Stimulated activated CD4-positive, alpha-beta T cell treated with anti-CD3 and anti-CD28 coated beads, Interleukin-12 subunit alpha, Interleukin-12 subunit beta, amount 100 ng/mL, for 24 hours (primary cell): ENCODE results near the gene SLF2.

ENCODE experiments used
- DNase-seq, 2 experiments: peaks; one replicate each; pipeline ENCODE4 v3.0.0-alpha.2; 2020; ENCODE audit warnings: low read depth in 2 of 2

SLF2 gene, protein sequence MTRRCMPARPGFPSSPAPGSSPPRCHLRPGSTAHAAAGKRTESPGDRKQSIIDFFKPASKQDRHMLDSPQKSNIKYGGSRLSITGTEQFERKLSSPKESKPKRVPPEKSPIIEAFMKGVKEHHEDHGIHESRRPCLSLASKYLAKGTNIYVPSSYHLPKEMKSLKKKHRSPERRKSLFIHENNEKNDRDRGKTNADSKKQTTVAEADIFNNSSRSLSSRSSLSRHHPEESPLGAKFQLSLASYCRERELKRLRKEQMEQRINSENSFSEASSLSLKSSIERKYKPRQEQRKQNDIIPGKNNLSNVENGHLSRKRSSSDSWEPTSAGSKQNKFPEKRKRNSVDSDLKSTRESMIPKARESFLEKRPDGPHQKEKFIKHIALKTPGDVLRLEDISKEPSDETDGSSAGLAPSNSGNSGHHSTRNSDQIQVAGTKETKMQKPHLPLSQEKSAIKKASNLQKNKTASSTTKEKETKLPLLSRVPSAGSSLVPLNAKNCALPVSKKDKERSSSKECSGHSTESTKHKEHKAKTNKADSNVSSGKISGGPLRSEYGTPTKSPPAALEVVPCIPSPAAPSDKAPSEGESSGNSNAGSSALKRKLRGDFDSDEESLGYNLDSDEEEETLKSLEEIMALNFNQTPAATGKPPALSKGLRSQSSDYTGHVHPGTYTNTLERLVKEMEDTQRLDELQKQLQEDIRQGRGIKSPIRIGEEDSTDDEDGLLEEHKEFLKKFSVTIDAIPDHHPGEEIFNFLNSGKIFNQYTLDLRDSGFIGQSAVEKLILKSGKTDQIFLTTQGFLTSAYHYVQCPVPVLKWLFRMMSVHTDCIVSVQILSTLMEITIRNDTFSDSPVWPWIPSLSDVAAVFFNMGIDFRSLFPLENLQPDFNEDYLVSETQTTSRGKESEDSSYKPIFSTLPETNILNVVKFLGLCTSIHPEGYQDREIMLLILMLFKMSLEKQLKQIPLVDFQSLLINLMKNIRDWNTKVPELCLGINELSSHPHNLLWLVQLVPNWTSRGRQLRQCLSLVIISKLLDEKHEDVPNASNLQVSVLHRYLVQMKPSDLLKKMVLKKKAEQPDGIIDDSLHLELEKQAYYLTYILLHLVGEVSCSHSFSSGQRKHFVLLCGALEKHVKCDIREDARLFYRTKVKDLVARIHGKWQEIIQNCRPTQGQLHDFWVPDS

DNA sequence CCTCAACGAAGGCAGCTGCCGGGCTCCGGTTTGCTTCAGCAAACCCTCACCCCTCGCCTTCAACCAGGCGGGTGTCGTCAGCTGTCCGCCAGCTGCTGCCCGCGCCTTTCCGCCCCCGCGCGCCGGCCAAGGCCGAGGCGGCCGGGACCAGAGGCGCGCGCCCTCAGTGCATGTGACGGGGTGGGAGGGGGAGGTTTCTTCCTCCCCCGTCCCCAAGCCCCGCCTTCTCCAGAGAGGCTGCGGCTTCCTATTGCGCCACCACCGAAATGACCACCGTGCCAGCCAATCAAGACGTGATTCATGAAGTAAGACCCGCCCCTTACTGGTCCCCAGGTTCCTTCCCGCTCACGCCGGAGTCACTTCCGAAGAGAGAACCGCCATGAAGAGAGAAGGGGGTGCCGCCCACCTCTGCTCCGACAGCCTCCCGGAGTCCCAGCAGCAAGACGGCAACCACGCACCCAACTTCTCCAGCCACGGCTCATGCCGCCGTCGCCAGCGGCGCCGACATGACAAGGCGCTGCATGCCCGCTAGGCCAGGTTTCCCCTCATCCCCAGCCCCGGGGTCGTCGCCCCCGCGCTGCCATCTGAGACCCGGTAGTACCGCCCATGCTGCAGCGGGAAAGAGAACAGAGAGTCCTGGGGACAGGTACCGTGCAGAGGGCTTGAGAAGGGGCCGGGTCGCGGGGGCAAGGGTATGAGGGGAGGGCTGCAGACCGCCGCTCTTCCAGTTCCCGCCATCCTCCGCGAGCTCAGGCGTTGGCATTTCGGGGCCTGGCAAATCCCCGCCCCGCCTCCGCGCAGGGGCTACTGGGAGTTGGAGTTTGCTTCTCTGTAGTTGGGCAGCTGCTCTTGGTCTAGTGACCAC is at the start of gene SLF2:
TSS of gene SLF2 (plus strand) at position 359 of the 865 bp plus-strand sequence. CDS start at position 507, 148 bp downstream.
- DNase-seq, result peak; percentile 87 to 91

DNA sequence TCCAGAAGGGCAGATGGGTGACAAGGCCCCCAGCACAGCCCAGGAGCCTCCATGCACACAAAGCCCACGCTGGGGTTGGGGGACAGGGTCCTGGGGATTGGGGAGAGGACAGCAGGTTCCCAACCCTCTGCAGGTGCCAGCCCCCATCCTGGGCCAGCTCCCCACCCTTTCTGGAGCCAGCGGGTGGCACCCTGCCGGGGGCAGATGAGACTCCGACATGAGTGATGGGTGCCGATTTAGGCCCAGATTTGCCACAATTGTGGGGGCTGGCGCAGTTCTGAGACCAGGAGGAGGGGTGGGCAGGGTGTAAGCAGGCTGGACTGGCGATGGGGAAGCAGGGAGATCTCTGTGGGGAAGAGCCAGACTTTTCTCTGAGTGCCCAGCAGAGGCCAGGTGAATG is 49.3 kb upstream of the SLF2 start:
- no peak for DNase-seq

DNA sequence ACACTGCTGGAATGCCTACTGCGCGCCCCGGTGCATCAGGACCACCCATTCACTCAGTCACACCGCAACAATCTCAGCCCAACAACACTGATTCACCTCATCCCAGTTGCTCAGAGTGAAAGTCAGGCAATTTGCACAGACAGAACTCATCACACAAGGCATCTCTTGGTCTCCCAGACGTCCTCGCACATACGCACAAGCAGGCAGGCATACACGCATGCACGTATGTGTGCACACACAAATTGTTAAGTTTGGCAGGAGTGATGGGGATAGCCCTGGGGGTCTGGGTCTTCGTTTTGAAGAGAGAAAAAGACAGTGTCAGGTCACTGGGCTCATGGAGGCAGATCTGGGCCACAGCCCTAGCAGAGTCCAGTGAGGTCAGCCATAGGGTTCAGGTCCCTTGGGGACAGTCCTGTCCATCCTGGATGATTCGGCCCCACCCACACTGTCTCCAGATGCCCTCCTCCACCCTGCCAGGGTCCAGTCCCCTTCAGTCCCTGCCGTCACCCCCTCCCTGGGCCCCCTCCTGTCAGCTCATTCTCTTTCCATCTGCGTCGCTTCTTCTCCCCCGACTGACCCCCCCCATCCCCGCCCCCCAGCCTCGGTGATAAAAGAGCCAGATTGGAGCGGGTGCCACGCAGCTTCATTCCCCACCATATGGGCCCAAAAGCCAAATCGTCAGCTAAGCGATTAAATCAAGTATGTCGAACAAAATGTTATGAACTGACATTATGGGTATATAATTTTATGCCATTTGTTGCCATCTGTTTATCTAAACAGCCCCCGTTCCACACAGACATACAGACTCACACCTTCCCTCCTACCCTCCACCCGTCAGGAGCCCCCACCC is 48.5 kb upstream of the SLF2 start:
- DNase-seq, result no peak

DNA sequence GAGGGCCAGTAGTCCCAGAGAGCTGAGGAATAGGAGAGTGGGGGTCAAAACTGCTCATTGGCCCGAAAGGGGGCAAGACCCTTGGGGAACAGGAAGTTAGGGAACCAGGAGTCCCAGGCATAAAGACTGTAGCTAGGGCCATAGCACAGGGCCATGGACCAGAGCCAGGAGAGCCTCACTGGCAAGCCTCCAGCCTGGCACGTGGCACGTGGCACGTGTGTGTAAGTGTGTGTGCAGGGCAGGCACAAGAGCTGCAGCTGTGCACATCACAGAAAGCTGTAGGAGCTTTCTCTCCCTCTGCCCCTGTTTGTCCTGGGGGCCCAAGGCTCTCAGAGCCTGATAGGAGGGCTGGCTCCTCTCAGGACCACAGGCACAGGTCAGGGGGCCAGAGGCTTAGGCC is 47.8 kb upstream of the SLF2 start:
- DNase-seq, result no peak

DNA sequence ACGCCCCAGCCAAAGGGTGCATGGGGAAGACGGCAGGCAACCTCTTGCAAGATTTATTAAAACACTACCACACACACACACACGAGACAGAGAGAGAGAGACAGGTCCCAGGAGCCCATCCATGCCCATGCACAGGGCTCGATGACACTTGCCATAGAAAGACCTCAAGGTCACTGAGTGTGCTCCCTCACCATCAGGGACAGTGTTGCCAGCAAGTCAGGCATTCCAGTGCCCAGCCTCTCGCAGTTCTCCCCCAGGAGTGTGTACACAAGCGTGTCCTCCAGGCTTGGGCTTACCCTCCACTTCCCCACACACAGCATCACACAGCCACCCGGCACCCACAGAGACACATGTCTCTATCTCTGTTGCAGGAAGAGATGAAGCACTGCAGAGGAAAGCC is 46.8 kb upstream of the SLF2 start:
- no peak for DNase-seq

DNA sequence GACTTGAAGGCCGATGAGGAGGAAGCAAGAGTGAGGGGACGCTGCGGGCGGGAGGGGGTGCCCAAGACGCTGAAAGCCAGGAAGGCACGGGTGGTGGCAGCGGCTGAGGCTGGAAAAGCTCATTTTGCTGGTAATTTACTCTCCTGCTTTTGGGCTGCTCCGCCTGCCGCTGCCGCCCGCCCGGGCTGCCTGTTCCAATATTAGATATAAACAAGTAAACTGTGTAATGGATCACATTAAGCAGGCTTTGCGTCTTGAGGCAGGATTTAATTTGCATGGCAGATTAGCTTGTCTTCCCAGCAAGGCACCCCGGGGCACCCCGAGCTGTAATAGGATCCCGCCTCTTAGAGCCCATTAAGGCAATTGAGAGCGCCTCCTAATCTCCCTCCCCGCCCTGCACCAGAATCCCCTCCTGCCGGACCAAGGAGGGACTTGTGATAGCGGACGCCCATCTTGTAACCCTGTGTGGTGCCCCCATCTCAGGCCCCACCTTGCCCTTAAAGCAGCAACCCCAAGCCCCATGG is 46.1 kb upstream of the SLF2 start:
- DNase-seq, result no peak

DNA sequence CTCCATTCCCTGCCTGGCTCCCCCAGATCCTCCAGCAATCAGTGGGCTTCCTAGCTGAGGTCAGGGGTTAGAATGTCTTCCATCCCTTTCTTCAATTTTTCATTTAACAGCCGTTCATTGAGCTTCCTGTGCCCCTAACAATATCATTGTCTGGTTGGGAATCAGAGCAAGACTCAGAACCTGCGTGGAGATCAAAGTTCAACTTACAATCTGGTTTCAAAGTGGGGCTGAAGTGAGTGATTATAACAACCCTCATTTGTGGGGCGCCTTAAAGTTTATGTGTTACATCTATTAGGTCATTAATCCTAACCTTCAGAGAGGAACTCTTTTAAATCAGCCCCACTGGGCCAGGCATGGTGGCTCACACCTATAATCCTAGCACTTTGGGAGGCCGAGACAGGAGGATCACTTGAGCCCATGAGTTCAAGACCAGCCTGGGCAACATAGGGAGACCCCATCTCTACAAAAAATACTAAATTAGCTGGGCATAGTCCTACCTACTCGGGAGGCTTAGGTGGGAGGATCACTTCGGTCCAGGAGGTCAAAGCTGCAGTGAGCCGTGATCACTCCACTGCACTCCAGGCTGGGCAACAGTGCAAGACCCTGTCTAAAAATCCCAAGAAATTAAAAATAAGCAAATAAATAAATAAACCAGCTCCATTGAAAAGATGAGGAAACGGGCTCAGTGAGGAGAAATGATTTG is 45.4 kb upstream of the SLF2 start:
- no peak for DNase-seq

DNA sequence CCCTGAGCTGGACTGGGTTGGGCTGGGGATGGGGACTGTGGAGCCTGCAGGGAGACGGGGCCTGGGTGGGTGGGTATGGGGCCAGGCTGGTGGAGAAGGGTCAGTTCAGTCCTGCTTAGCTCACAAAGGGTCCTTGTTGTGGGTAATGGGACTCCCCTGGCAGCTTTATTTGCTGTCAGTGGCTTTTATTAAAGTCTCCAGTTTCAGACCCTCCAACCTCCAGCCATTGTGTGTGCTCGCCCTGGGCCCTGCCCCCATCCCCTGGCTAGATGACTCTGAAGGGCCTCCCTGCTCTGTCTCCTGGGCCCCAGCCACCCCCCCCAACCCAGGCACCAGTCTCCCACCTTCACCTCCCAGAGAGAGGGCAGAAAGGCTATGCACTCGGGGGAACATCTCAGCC is 44.4 kb upstream of the SLF2 start:
- no peak for DNase-seq

DNA sequence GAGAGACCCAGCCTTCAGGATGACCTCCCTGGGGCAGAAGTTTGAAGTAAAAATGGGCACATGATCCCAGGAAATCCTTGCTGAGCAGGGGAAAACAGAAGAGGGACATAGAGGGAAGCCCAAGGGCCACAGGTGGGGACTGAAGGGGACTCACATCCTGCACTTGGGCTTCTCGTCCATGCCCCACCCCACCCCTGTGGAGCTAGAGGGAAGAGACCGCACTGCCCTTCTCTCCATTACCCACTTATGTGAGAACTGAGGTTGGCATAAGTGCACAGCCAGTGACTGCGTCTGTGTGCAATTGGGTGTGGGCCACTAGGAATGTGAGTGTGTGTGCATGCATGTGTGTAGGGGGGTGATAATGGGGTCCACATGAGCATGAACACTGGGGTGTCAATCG is 43.4 kb upstream of the SLF2 start:
- no peak for DNase-seq

DNA sequence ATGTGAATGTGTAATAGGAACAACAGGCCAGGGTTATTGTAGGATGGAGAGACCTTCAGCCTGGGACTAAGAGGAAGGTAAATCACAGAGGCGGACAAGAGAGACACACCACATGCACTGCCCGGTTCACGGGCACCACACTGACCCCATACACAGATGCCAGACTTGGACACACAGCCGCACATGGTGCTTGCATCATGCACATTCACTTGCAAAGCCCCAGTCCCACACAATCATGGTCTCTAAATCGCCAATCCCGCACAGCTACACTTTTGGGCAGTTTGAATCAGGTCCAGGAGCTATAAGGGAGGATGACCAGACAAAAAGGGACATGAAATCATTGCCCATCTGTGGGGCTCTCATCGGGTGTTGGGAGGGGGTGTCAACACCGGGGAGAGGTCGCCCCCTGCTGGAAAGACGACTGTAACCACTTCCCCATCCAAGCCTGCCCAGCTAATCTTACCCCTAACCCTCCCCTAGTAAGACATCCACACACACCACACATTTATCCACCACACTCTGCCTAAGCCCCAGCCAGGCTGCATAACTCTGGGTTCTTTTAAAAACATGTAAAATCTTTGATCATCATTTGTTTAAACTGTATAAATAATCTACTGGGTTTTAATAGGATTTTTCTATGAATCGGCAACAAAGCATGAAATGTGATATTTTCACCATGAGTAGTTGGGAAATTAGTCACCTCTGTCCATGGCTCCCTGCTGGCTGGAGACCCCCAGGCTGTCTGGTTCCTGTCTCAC is 40.5 kb upstream of the SLF2 start:
- peak; percentile 11 to 72 for DNase-seq

DNA sequence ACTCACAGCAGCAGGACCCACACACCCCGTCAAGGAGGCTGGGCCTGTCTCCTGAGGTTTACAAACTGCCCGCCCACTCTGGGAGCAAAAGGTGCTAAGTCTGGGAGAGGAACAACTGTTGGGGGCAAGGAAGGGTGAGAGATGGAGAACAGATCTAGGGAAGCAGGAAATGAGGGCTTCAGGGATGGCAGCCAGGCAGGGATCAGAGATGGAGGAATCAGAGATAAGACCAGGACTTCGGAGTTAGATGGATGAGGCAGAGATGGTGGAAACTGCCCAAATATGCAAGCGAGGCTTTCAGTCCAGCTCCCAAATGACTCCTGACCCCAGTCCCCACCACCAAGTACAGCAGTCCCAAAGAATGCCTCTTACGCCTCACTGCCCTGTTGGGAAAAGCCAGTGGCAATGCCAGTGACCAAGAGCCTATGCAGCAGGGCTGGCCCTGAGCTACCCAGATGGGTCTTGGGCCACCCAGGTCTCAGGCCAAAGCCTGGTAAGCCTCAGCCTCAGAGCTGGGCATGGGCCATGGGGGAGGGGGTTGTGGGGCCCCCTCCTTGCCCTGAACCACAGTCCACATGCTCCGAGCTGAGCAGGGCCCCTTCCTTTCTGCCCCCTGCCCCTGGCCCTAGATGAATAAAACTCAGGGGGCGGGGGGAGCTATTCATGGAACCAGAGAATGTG is 39.5 kb upstream of the SLF2 start:
- no peak for DNase-seq

DNA sequence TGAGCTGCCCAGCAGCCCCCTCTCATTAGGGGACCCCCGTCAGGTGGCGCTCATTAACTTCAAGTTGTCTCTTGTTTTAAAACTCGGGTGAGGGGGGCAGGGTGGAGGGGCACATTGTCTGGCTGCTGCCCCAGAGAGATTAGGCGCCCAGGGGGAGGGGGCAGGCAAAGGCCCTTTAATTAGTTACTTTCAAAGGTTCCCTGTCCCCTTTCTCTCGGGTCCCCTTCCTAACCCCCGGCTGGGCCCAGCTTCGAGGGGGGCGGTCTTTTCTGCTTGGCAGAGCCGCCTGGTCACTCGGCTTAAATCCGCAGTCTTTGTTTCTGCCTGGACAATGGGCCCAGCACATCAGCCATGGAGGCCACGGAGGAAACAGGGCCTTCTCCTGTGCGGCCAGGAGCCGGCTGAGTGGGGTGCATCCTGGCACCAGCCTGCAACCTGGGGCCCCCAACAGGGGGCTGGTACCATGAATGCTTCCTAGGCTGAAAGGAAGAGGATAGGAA is 38.9 kb upstream of the SLF2 start:
- no peak for DNase-seq

DNA sequence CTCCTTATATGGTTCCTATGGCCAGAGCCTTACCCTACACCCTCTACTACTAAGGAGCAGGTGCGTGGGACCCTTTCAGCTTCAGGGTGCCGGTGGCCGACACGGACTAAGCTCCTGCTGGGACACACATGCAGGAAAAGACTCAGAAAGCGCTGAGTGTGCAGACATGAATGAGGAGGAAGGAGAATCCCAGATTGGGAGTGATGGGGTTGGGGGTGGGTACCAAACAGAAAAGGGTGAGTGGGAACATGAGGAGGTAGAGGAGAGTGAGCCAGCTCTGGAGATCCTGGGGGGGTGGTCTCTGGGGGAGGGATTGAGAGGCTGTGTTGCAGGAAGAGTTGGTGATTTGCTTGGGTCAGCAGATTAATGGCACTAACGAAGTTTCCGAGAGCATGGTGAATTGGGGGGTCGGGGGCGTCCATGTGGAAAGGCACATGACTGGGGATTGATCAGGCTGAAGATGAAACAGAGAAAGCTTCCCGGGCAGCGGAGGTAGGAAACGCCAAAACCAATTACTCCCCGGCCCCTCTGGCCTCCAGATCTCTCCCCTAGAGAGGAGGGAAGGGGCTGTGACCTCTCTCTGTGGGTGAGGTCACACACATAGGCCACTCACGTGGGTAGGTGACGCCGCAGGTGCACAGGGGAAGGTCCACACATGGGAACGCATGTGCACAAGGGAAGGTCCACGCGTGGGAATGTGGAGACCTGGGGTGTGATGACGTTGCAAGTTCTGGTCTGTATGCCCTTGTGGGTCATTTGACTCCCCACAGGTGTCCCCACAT is 37.9 kb upstream of the SLF2 start:
- no peak for DNase-seq

DNA sequence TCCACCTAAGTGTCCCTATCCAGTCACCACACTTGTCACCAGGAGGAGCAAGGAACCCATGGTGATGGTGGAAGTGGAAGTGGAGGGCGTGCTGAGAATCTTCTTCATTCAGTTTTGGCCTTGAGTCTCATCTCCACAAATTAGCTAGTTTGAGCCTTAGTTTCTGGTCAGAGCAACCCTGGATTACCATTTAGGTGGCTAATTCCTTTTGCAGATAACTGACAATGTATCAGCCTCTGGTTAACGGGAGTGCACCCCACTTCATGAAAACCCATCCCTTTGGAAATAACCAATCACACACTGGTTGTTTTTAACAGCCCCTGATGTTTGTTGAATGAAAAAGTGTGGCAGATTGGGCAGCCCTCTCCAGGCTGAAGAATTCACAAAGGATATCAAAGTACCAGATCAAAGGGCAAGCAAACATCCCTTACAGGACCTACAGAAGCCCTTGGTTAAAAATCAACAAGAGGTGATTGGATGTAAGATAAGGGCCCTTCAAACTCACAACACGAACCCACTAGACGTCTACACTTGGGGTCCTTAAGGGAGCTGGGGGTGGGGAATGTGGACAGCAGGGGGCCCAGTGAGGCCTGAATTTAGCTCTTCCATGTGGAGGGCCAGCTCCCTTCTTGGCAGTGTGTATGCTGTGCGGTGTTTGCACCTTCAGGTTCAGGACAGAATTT is 37.1 kb upstream of the SLF2 start:
- DNase-seq, result no peak

DNA sequence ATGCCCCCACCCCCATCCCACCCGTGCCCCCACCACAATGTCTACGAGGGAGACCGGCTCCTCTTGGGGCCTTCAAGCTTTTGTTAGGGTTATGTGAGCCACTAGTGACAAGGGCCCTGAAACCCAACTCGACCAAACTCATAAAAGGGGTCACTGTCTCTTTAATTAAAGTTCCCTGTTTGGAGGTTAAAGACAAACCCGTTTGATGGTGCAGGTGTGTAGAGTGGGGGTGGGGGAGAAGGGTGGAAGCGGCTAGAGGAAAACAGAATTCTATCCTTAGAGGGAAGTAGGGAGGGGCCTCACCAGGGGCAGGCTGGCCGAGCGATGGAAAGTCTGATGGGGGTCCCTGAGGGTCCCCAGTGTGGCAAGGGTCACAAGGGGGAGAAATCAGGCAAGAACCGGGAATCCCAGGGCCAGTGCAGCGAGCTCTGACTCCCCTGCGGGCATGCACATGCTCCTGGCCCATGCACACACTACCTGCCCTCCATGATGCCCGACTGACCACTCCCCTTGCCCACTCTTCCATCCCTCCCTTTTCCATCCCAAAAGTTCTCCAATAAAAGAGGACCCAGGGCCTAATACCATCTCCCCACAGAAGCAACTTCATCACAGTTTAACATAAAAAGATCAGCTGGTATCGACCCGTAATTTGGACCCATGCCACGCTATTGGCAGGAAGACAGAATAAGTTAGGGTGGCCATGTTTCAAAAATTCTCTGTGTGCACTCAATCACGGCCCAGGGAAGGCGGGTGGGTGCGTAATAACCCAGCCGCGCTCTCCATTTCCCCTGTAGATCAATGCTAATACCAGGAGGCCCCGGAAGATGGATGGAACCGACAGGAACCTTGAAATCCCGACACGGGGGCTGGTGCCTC is 35.9 kb upstream of the SLF2 start:
- DNase-seq, result no peak

DNA sequence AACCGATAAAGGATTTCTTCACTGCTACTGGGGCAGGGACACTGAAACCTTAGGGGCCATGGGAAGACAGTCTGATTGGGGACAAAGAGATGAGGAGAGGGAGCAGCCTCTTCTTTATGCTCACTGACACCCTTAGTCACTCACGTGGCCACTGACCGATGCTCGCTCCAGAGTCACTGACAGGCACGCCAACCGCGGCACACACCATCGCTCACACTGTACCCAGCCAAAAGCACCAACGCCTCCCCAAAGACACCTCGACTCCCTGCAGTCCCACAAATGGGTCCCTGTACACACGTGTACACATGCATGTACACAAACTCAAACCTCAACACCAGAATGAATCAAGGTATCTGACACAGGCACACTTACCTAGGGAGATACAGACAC is 35.3 kb upstream of the SLF2 start:
- no peak for DNase-seq
